PC-3 (cell line): ENCODE data around the gene PRDM13.

Source experiments
- CTCF ChIP-seq: fragments of 300-600 bp; sonication (generic); conservative IDR thresholded peaks from 2 replicates; pipeline ENCODE4 v1.5.1; 2017; ENCODE audit warnings: antibody characterized with exemption, low read depth, mild to moderate bottlenecking, low read length
- EZH2 ChIP-seq: fragments of 300-600 bp; sonication (generic); IDR thresholded peaks from one replicate; pipeline ENCODE4 v1.6.1; 2017; ENCODE audit warnings: antibody characterized with exemption, mild to moderate bottlenecking, low read length; ENCODE audit not compliant: unreplicated experiment
- EZH2phosphoT487 ChIP-seq: fragments of 300-600 bp; sonication (generic); IDR thresholded peaks from 2 replicates; pipeline ENCODE4 v1.6.1; 2018; ENCODE audit warnings: mild to moderate bottlenecking, antibody characterized with exemption, low read length, borderline replicate concordance

GRCh38 chr6:99589290-99589672 is 17.4 kb upstream of the PRDM13 start:
- TF ChIP-seq CTCF (no peak), EZH2phosphoT487 (no peak), EZH2 (no peak)
